DMS114 treated with DMSO at 0.1 percent for 48 hours (cell line): ENCODE results near the gene NPSR1.
"Not testable (repeated sequence)": the region's sequence is repeated elsewhere in the genome, so short reads cannot be mapped to it uniquely, and the experiment has no call there.

Experiments
- DNase-seq: peaks from one replicate; lab custom pipeline; 2025; ENCODE audit not compliant: unreplicated experiment; lab: John Stamatoyannopoulos, UW

Gene NPSR1

GRCh38 chr7:34657632-34658268, at the start of gene NPSR1:
Gene NPSR1 (plus strand): TSS chr7:34658218. CDS start chr7:34658413, 195 bp downstream.
- no peak for DNase-seq

- DNase-seq = no peak
Observed at GRCh38 chr7:34612661-34613060, 45.4 kb upstream of the NPSR1 start.

GRCh38 chr7:34620425-34620824, 37.6 kb upstream of the NPSR1 start:
- DNase-seq = no peak

- no peak for DNase-seq
Observed at GRCh38 chr7:34622182-34622581, 35.8 kb upstream of the NPSR1 start.

- no peak for DNase-seq
Observed at GRCh38 chr7:34622771-34623250, 35.2 kb upstream of the NPSR1 start.

- DNase-seq = not testable (repeated sequence)
Observed at GRCh38 chr7:34628618-34629017, 29.4 kb upstream of the NPSR1 start.

- no peak for DNase-seq
Observed at GRCh38 chr7:34652809-34653208, 5.2 kb upstream of the NPSR1 start.

- DNase-seq = no peak
Observed at GRCh38 chr7:34653787-34654186, 4.2 kb upstream of the NPSR1 start.

- no peak for DNase-seq
Observed at GRCh38 chr7:34655384-34655783, 2.6 kb upstream of the NPSR1 start.

- DNase-seq = no peak
Observed at GRCh38 chr7:34656041-34656440, 2.0 kb upstream of the NPSR1 start.

- DNase-seq = no peak
Observed at GRCh38 chr7:34659472-34660075, 1.6 kb downstream of the NPSR1 start.

- no peak for DNase-seq
Observed at GRCh38 chr7:34662058-34662708, 4.2 kb downstream of the NPSR1 start.

- DNase-seq = no peak
Observed at GRCh38 chr7:34664755-34665154, 6.7 kb downstream of the NPSR1 start.

- DNase-seq = no peak
Observed at GRCh38 chr7:34672430-34672829, 14.4 kb downstream of the NPSR1 start.

GRCh38 chr7:34673066-34673465, 15.0 kb downstream of the NPSR1 start:
- DNase-seq = no peak

GRCh38 chr7:34675749-34676374, 17.8 kb downstream of the NPSR1 start:
- no peak for DNase-seq

- no peak for DNase-seq
Observed at GRCh38 chr7:34677491-34677890, 19.5 kb downstream of the NPSR1 start.

GRCh38 chr7:34687529-34687928, 29.5 kb downstream of the NPSR1 start:
- no peak for DNase-seq

GRCh38 chr7:34696415-34696814, 38.4 kb downstream of the NPSR1 start:
- no peak for DNase-seq

- no peak for DNase-seq
Observed at GRCh38 chr7:34709771-34710170, 51.8 kb downstream of the NPSR1 start.

GRCh38 chr7:34718867-34719266, 60.8 kb downstream of the NPSR1 start:
- no peak for DNase-seq

- no peak for DNase-seq
Observed at GRCh38 chr7:34719636-34720035, 61.6 kb downstream of the NPSR1 start.
